MM.1S (cell line): ENCODE results near the gene EP300.

ENCODE experiments used
- DNase-seq: peaks from one replicate; pipeline ENCODE4 v3.0.0-alpha.2; 2015
- H2AFZ ChIP-seq: fragments of 300-600 bp; sonication (generic); 2 replicates; pipeline ENCODE4 v1.6.0; 2016; ENCODE audit warnings: antibody characterized with exemption, low read length
- H3F3A ChIP-seq: fragments of 300-600 bp; sonication (generic); 2 replicates; pipeline ENCODE4 v1.6.1; 2016; ENCODE audit warnings: mild to moderate bottlenecking, antibody characterized with exemption, low read length, moderate library complexity, mixed read lengths; ENCODE audit not compliant: insufficient read depth
- H3K27ac ChIP-seq: fragments of 300-600 bp; sonication (generic); 2 replicates; pipeline ENCODE4 v1.5.1; 2016; ENCODE audit warnings: mild to moderate bottlenecking, low read length
- H3K27me3 ChIP-seq: fragments of 300-600 bp; sonication (generic); replicated peaks from 2 replicates; pipeline ENCODE4 v1.6.0; 2016; ENCODE audit warnings: low read length; ENCODE audit not compliant: insufficient read depth
- H3K36me3 ChIP-seq: fragments of 300-600 bp; sonication (generic); replicated peaks from 2 replicates; pipeline ENCODE4 v1.6.1; 2016; ENCODE audit warnings: mild to moderate bottlenecking, low read length, mixed read lengths; ENCODE audit not compliant: insufficient read depth
- H3K4me1 ChIP-seq: fragments of 300-600 bp; sonication (generic); 2 replicates; pipeline ENCODE4 v1.6.1; 2016; ENCODE audit warnings: low read length, mixed read lengths
- H3K4me2 ChIP-seq: fragments of 300-600 bp; sonication (generic); 2 replicates; pipeline ENCODE4 v1.6.0; 2016; ENCODE audit warnings: low read depth, low read length
- H3K4me3 ChIP-seq: fragments of 300-600 bp; sonication (generic); 2 replicates; pipeline ENCODE4 v1.5.1; 2016; ENCODE audit warnings: low read length, mixed read lengths
- H3K79me2 ChIP-seq: fragments of 300-600 bp; sonication (generic); 2 replicates; pipeline ENCODE4 v1.6.1; 2016; ENCODE audit warnings: mixed run types, low read length, mixed read lengths
- H3K9ac ChIP-seq: fragments of 300-600 bp; sonication (generic); 2 replicates; pipeline ENCODE4 v1.6.1; 2016; ENCODE audit warnings: low read length, mixed read lengths
- H3K9me2 ChIP-seq: fragments of 300-600 bp; sonication (generic); replicated peaks from 2 replicates; pipeline ENCODE4 v1.6.1; 2016; ENCODE audit warnings: mild to moderate bottlenecking, low read length, mixed read lengths; ENCODE audit not compliant: insufficient read depth
- H3K9me3 ChIP-seq: fragments of 300-600 bp; sonication (generic); replicated peaks from 2 replicates; pipeline ENCODE4 v1.6.1; 2016; ENCODE audit warnings: mild to moderate bottlenecking, low read length, mixed read lengths; ENCODE audit not compliant: insufficient read depth
- H4K20me1 ChIP-seq: fragments of 300-600 bp; sonication (generic); 2 replicates; pipeline ENCODE4 v1.6.1; 2016; ENCODE audit warnings: mild to moderate bottlenecking, low read length, moderate library complexity, mixed read lengths; ENCODE audit not compliant: insufficient read depth
- CTCF ChIP-seq: fragments of 300-600 bp; sonication (generic); IDR thresholded peaks from 2 replicates; pipeline ENCODE4 v1.5.1; 2016; ENCODE audit warnings: antibody characterized with exemption, low read length, mixed read lengths
- EZH2 ChIP-seq: fragments of 300-600 bp; sonication (generic); optimal IDR thresholded peaks from 2 replicates; pipeline ENCODE3; 2017; ENCODE audit warnings: low read depth, mild to moderate bottlenecking, antibody characterized with exemption, low read length, mixed read lengths
- EZH2phosphoT487 ChIP-seq: fragments of 300-600 bp; sonication (generic); IDR thresholded peaks from 2 replicates; pipeline ENCODE4 v1.6.1; 2018; ENCODE audit warnings: antibody characterized with exemption, low read length

Gene EP300

DNA sequence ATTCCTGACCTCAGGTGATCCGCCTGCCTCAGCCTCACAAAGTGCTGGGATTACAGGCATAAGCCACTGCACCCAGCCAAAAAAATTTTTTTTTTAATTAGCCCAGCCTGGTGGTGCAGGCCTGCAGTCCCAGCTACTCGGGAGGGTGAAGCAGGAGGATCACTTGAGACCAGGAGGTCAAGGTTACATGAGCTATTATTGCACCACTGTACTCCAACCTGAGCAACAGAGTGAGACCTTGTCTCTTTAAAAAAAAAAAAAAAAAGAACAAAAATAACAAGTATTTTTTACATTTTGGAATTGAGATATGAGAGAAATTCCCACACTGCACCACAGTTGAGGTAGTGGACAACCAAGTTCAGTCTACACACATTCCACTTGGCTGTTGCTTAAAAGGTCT, 99.1 kb downstream of the EP300 start:
- Histone ChIP-seq H3K4me3 (no peak overlapping the region), H2AFZ (no peak overlapping the region), H3K9me2 (no peaks in the 10 kb centered on the region), H3K9ac (no peak overlapping the region), H3K27ac (no peak overlapping the region), H3K4me1 (no peaks in the 10 kb centered on the region), H3K27me3 (no peaks in the 10 kb centered on the region), H3K4me2 (no peak overlapping the region), H3K36me3 (no peaks in the 10 kb centered on the region), H3K9me3 (no peaks in the 10 kb centered on the region), H4K20me1 (no peaks in the 10 kb centered on the region), H3F3A (no peaks in the 10 kb centered on the region), H3K79me2 (no peaks in the 10 kb centered on the region)
- TF ChIP-seq CTCF (no peak), EZH2phosphoT487 (no peak), EZH2 (no peak)
- DNase-seq = no peak

DNA sequence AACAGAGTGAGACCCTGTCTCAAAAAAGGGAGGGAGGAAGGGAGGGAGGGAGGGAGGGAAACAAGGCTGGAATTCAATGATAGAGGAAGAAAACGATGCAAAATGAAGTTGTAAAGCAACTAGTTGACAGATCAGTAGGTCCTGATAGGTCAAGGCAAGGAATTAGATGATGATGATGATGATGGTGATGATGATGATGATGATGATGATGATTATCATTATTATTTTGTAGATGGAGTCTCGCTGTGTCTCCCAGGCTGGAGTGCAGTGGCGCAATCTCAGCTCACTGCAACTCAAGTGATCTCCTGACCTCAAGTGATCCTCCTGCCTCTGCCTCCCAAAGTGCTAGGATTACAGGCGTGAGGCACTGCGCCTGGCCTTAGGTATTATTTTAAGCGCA, 101.4 kb downstream of the EP300 start:
- H3K4me3 ChIP-seq = no peak overlapping the region
- H3F3A ChIP-seq = no peaks in the 10 kb centered on the region
- H3K9me3 ChIP-seq = no peaks in the 10 kb centered on the region
- H4K20me1 ChIP-seq = no peaks in the 10 kb centered on the region
- H3K27me3 ChIP-seq = no peaks in the 10 kb centered on the region
- DNase-seq = no peak
- no peak overlapping the region for H3K27ac ChIP-seq
- H3K79me2 ChIP-seq = no peaks in the 10 kb centered on the region
- no peaks in the 10 kb centered on the region for H3K4me1 ChIP-seq
- H3K36me3 ChIP-seq = no peaks in the 10 kb centered on the region
- no peak overlapping the region for H3K4me2 ChIP-seq
- H3K9ac ChIP-seq = no peak overlapping the region
- TF ChIP-seq CTCF (no peak), EZH2 (no peak), EZH2phosphoT487 (no peak)
- H2AFZ ChIP-seq = no peak overlapping the region
- no peaks in the 10 kb centered on the region for H3K9me2 ChIP-seq

GRCh38 chr22:41197038-41197972, 104.9 kb downstream of the EP300 start:
- Histone ChIP-seq H3K4me3 (peak overlapping the region; percentile 90), H4K20me1 (no peaks in the 10 kb centered on the region), H3K36me3 (no peaks in the 10 kb centered on the region), H3K27me3 (0 out of 2 replicates have a peak, but pooled peaks cover 6% of the 10 kb centered on the region), H3K9me2 (no peaks in the 10 kb centered on the region), H3K9ac (peak overlapping the region; percentile 52; the same call in 1 of the 2 replicates), H3K4me1 (no peaks in the 10 kb centered on the region), H3K27ac (no peak overlapping the region), H3K4me2 (peak overlapping the region; percentile 98), H3F3A (no peaks in the 10 kb centered on the region), H3K79me2 (no peaks in the 10 kb centered on the region), H2AFZ (peak overlapping the region; percentile 94), H3K9me3 (no peaks in the 10 kb centered on the region)
- no peak for TF ChIP-seq EZH2
- peak; percentile 5; the same call in 1 of the 2 replicates for TF ChIP-seq CTCF
- no peak for TF ChIP-seq EZH2phosphoT487
- DNase-seq = peak; percentile 85
